Nephron (organoid): ENCODE data around the gene AK8.

Experiments
- H3K27ac Mint-ChIP-seq, 3 experiments: 2 replicates each; pipeline ENCODE4 v1.8.0; 2020; ENCODE audit warnings: mixed read lengths in 3 of 3, mild to moderate bottlenecking in 2 of 3, moderate library complexity in 1 of 3
- H3K27me3 Mint-ChIP-seq: 2 replicates; pipeline ENCODE4 v1.8.0; 2021; ENCODE audit warnings: low read depth, mild to moderate bottlenecking, moderate library complexity, mixed read lengths
- H3K36me3 Mint-ChIP-seq: 2 replicates; pipeline ENCODE4 v1.8.0; 2020; ENCODE audit warnings: low read depth, mixed read lengths
- H3K4me1 Mint-ChIP-seq: 2 replicates; pipeline ENCODE4 v1.8.0; 2020; ENCODE audit warnings: mixed read lengths
- H3K4me3 Mint-ChIP-seq, 3 experiments: 2 replicates each; pipeline ENCODE4 v1.8.0; 2020; ENCODE audit warnings: mild to moderate bottlenecking in 3 of 3, mixed read lengths in 3 of 3, moderate library complexity in 2 of 3
- H3K9me3 Mint-ChIP-seq: 2 replicates; pipeline ENCODE4 v1.8.0; 2020; ENCODE audit warnings: mixed read lengths
- TF ChIP-seq, protein P1 (sequence below), 3 experiments: fragments of 200-600 bp; sonication (generic); IDR thresholded peaks; one replicate each; pipeline ENCODE4 v1.5.0; 2021; ENCODE audit warnings: antibody characterized with exemption in 3 of 3; ENCODE audit not compliant: unreplicated experiment in 3 of 3

AK8 gene

DNA sequence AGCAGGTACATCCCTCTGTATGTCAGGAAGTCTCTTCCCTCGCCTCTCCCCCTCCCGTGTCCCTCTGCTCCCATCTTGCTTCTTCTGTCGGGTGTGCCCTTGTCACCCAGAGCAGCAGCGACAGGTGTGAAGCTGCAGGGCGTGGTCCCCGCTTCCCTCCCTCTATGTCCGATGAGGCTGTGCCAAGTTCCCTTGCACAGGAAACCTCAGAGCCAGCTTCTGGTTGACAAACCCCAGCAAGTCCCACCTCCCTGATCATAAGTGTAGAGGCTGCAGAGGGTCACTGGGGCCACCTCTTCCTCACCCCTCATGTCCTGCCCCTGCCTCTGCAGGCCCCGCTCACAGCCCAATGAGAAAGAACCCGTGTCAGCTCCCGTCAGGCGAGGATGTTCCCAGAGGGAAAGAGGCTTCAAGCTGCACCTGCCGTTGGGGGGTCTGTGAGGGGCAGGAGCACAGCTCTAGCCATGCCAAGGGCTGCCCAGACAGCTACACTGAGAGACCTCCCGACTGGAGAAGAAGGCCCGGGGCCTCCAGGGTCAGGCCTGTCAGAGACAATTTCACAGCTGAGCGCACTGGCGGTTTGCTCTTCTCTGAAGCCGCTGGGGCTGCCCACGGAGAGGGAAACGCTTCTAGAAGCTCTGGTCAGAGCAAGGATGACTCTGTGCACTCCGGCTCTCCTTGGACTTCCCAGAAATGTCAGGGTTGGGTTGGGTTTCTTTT, 73.3 kb downstream of the AK8 start:
- Mint-ChIP-seq H3K27me3 (peaks cover 54% of the 10 kb centered on the region), H3K36me3 (no peaks in the 10 kb centered on the region), H3K4me1 (peaks cover 33% of the 10 kb centered on the region), H3K9me3 (no peaks in the 10 kb centered on the region), H3K4me3 (no peak overlapping the region), H3K27ac (peak overlapping the region in 2 of 3 experiments; percentile 69 to 80)
- TF ChIP-seq, protein P1, sequence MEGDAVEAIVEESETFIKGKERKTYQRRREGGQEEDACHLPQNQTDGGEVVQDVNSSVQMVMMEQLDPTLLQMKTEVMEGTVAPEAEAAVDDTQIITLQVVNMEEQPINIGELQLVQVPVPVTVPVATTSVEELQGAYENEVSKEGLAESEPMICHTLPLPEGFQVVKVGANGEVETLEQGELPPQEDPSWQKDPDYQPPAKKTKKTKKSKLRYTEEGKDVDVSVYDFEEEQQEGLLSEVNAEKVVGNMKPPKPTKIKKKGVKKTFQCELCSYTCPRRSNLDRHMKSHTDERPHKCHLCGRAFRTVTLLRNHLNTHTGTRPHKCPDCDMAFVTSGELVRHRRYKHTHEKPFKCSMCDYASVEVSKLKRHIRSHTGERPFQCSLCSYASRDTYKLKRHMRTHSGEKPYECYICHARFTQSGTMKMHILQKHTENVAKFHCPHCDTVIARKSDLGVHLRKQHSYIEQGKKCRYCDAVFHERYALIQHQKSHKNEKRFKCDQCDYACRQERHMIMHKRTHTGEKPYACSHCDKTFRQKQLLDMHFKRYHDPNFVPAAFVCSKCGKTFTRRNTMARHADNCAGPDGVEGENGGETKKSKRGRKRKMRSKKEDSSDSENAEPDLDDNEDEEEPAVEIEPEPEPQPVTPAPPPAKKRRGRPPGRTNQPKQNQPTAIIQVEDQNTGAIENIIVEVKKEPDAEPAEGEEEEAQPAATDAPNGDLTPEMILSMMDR (IDR thresholded peaks at IDR 0.05; ENCODE audit: unreplicated experiment in 3 of 3), result no peak

- Mint-ChIP-seq H3K27me3 (peaks cover 48% of the 10 kb centered on the region), H3K4me3 (no peak overlapping the region), H3K27ac (no peak overlapping the region), H3K4me1 (peaks cover 27% of the 10 kb centered on the region), H3K36me3 (no peaks in the 10 kb centered on the region), H3K9me3 (no peaks in the 10 kb centered on the region)
- TF ChIP-seq, protein P1 (IDR thresholded peaks at IDR 0.05; ENCODE audit: unreplicated experiment in 3 of 3), result no peak
Observed at GRCh38 chr9:132802121-132802795, 75.8 kb downstream of the AK8 start.

DNA sequence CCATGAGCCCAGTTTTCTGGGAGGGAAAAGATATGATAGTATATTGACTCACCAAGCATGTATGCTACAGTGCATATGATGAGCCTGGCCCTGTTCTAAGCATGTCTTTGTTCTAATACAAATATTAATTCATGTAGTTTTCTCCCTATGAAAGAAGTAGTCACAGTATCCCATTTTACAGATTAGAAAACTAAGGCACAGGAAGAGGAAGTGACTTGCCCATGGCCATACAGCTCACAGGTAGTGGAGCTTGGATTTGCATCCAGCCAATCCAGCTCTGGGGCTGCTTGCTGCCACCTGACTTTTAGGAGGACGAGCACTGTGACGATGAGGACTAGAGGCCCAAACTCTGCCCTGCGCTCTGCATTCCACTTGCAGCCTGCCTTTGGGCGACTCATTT, 76.4 kb downstream of the AK8 start:
- no peak overlapping the region for H3K27ac Mint-ChIP-seq
- H3K36me3 Mint-ChIP-seq, result no peaks in the 10 kb centered on the region
- no peak overlapping the region for H3K4me3 Mint-ChIP-seq
- no peaks in the 10 kb centered on the region for H3K9me3 Mint-ChIP-seq
- TF ChIP-seq, protein P1 (IDR thresholded peaks at IDR 0.05; ENCODE audit: unreplicated experiment in 3 of 3), result no peak
- H3K4me1 Mint-ChIP-seq, result peaks cover 22% of the 10 kb centered on the region
- H3K27me3 Mint-ChIP-seq, result peaks cover 48% of the 10 kb centered on the region

DNA sequence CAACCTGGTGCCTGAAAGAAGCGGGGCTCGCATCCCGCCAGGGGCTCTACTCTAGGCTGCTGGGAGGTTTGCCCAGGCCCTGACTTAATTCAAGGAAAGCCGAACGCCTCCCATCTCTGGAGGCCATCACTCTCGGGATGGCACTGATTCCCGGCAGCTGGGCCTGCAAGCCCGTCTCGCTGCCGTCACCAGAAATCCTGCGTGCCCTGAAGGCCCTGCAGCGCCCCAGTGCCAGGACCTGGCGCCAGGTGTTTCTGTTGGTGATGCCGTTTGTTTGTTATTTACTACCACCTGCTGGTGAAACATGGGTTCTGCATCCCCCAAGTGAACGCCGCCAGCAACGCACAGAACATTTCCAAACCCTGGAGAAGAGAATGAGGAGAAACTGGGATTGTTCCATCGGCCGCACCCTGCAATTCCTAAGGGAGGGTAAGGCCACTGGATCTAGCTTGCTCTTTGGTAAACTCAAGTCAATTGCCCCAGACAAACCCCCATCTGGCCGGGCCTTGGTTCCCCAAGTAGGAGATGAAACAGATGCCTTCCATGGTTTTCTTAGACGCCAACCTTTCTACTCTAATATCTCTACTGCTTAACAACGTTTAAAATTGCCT, 77.9 kb downstream of the AK8 start:
- Mint-ChIP-seq H3K27me3 (peaks cover 35% of the 10 kb centered on the region), H3K36me3 (no peaks in the 10 kb centered on the region), H3K4me3 (no peak overlapping the region), H3K4me1 (peaks cover 7% of the 10 kb centered on the region), H3K9me3 (no peaks in the 10 kb centered on the region), H3K27ac (no peak overlapping the region)
- TF ChIP-seq, protein P1 (IDR thresholded peaks at IDR 0.05; ENCODE audit: unreplicated experiment in 3 of 3), result peak; percentile 91 to 92 (median 91)

- TF ChIP-seq, protein P1 (IDR thresholded peaks at IDR 0.05; ENCODE audit: unreplicated experiment in 3 of 3), result no peak
- Mint-ChIP-seq H3K36me3 (no peaks in the 10 kb centered on the region), H3K4me1 (no peaks in the 10 kb centered on the region), H3K27ac (no peak overlapping the region), H3K4me3 (no peak overlapping the region), H3K27me3 (peaks cover 39% of the 10 kb centered on the region), H3K9me3 (no peaks in the 10 kb centered on the region)
Observed at GRCh38 chr9:132798817-132799790, 79.0 kb downstream of the AK8 start.
